Measurements from ENCODE around the gene GPR137B. TPM values are rescaled to one million over a fixed set of nuclear protein-coding genes. Genes with fewer than 3 reads are reported as not detected.

The GPR137B gene
- total RNA-seq, 1 donor from 2014 or later = 6.3 TPM

GRCh38 chr1:236222632-236223031 lies 80.3 kb downstream of the GPR137B start:
- Histone ChIP-seq H3K36me3 (ENCODE audit: control insufficient read depth, insufficient read depth, low read length) (no peaks in the 10 kb centered on the region), H3K4me3 (ENCODE audit: low read depth, low read length) (no peak overlapping the region), H3K27me3 (ENCODE audit: control insufficient read depth, insufficient read depth, low read length) (no peaks in the 10 kb centered on the region)
- TF ChIP-seq, protein P1, sequence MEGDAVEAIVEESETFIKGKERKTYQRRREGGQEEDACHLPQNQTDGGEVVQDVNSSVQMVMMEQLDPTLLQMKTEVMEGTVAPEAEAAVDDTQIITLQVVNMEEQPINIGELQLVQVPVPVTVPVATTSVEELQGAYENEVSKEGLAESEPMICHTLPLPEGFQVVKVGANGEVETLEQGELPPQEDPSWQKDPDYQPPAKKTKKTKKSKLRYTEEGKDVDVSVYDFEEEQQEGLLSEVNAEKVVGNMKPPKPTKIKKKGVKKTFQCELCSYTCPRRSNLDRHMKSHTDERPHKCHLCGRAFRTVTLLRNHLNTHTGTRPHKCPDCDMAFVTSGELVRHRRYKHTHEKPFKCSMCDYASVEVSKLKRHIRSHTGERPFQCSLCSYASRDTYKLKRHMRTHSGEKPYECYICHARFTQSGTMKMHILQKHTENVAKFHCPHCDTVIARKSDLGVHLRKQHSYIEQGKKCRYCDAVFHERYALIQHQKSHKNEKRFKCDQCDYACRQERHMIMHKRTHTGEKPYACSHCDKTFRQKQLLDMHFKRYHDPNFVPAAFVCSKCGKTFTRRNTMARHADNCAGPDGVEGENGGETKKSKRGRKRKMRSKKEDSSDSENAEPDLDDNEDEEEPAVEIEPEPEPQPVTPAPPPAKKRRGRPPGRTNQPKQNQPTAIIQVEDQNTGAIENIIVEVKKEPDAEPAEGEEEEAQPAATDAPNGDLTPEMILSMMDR (IDR thresholded peaks at IDR 0.05; ENCODE audit: insufficient read depth, low read length, severe bottlenecking) = no peak
- no peak for FAIRE-seq
- no peak for DNase-seq (ENCODE audit: low read depth)

DNA sequence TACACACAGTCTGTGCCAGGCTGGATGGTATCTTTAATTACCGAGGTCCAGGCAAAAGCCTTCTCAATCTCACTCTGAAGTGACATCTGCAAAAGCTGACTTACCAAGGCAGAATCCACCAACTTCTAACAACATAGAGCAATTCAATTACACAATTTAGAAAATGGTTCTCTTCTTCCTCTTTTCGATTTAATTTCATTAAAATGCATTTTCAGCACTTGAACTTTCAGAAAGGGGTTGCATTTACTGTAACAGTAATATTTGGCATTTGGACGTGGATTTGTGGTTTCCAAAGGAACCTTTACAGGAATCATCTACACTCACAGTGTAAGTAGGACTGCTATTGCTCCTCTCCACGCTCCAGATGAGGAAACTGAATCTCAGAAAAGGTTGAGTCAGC lies 86.1 kb downstream of the GPR137B start:
- FAIRE-seq (no peak), DNase-seq (ENCODE audit: low read depth) (no peak)
- TF ChIP-seq, protein P1 (IDR thresholded peaks at IDR 0.05; ENCODE audit: insufficient read depth, low read length, severe bottlenecking) = no peak
- Histone ChIP-seq H3K4me3 (ENCODE audit: low read depth, low read length) (no peak overlapping the region), H3K36me3 (ENCODE audit: control insufficient read depth, insufficient read depth, low read length) (no peaks in the 10 kb centered on the region), H3K27me3 (ENCODE audit: control insufficient read depth, insufficient read depth, low read length) (no peaks in the 10 kb centered on the region)

- DNase-seq (ENCODE audit: low read depth) (no peak), FAIRE-seq (no peak)
- Histone ChIP-seq H3K27me3 (ENCODE audit: control insufficient read depth, insufficient read depth, low read length) (no peaks in the 10 kb centered on the region), H3K36me3 (ENCODE audit: control insufficient read depth, insufficient read depth, low read length) (no peaks in the 10 kb centered on the region), H3K4me3 (ENCODE audit: low read depth, low read length) (no peak overlapping the region)
- TF ChIP-seq, protein P1 (IDR thresholded peaks at IDR 0.05; ENCODE audit: insufficient read depth, low read length, severe bottlenecking) = no peak
These were observed 92.8 kb downstream of the GPR137B start for GRCh38 chr1:236235116-236235515.

DNA sequence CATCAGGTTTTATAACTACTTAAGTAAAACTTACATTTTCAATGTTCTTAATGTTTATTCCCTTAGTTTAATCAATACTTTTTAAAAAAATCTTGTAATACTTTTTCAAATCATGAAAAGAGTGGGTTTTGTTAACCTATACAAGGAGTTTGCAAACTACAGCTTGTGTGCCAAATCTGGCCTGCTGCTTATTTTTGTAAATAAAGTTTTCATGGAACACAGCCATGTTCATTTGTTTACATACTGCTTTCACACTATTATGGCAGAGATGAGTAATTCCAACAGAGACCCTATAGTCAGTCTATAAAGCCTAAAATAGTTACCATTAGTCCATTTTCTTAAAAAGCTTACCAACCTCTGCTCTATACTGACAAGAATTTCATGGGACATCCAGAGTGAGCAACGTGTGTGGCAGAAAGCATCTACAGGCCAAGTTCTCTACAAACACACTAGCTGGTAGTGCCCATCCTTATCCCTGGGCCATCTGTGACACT lies 96.8 kb downstream of the GPR137B start:
- no peaks in the 10 kb centered on the region for H3K27me3 ChIP-seq (ENCODE audit: control insufficient read depth, insufficient read depth, low read length)
- H3K36me3 ChIP-seq (ENCODE audit: control insufficient read depth, insufficient read depth, low read length) = no peaks in the 10 kb centered on the region
- H3K4me3 ChIP-seq (ENCODE audit: low read depth, low read length) = no peak overlapping the region
- FAIRE-seq (no peak), DNase-seq (ENCODE audit: low read depth) (no peak)
- TF ChIP-seq, protein P1 (IDR thresholded peaks at IDR 0.05; ENCODE audit: insufficient read depth, low read length, severe bottlenecking) = no peak

DNA sequence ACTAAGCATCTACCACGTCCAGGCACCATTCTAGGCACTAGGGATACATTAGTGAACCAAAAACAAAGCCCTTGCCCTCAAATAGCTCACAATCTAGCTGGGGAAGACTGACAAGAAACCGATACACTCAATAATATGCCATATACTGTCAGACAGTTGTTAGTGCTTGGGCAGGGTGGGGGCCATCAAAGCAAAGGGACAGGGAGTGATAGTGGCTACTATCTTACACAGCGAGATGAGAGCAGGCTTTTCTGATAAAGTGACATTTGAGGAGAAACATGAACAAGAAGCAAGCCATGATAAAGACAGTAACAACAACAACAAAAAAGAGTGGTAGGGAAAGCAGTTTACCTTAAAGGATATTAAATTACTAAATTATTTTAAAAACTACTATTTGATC lies 98.3 kb downstream of the GPR137B start:
- H3K4me3 ChIP-seq (ENCODE audit: low read depth, low read length) = no peak overlapping the region
- no peaks in the 10 kb centered on the region for H3K36me3 ChIP-seq (ENCODE audit: control insufficient read depth, insufficient read depth, low read length)
- FAIRE-seq (no peak), DNase-seq (ENCODE audit: low read depth) (no peak)
- TF ChIP-seq, protein P1 (IDR thresholded peaks at IDR 0.05; ENCODE audit: insufficient read depth, low read length, severe bottlenecking) = no peak
- H3K27me3 ChIP-seq (ENCODE audit: control insufficient read depth, insufficient read depth, low read length) = no peaks in the 10 kb centered on the region

- H3K27me3 ChIP-seq (ENCODE audit: control insufficient read depth, insufficient read depth, low read length) = no peaks in the 10 kb centered on the region
- DNase-seq (ENCODE audit: low read depth) (no peak), FAIRE-seq (no peak)
- no peak overlapping the region for H3K4me3 ChIP-seq (ENCODE audit: low read depth, low read length)
- H3K36me3 ChIP-seq (ENCODE audit: control insufficient read depth, insufficient read depth, low read length) = no peaks in the 10 kb centered on the region
- TF ChIP-seq, protein P1 (IDR thresholded peaks at IDR 0.05; ENCODE audit: insufficient read depth, low read length, severe bottlenecking) = no peak
These were observed 100.2 kb downstream of the GPR137B start for GRCh38 chr1:236242568-236242967.
